HG02798 (cell line): ENCODE results near the gene STX18.
"Not testable (repeated sequence)": the region's sequence is repeated elsewhere in the genome, so short reads cannot be mapped to it uniquely, and the experiment has no call there.

Experiments
- ATAC-seq: cut with Tn5 transposase; IDR thresholded peaks from one replicate; pipeline ENCODE4 v1.9.1; 2021; ENCODE audit warnings: mild to moderate bottlenecking; ENCODE audit not compliant: unreplicated experiment, poor library complexity

The STX18 gene

GRCh38 chr4:4485806-4486205, 56.0 kb downstream of the STX18 start:
- no peak for ATAC-seq

GRCh38 chr4:4481399-4481994, 60.4 kb downstream of the STX18 start:
- ATAC-seq = no peak

- ATAC-seq = no peak
These were observed 61.0 kb downstream of the STX18 start for GRCh38 chr4:4480685-4481398.

DNA sequence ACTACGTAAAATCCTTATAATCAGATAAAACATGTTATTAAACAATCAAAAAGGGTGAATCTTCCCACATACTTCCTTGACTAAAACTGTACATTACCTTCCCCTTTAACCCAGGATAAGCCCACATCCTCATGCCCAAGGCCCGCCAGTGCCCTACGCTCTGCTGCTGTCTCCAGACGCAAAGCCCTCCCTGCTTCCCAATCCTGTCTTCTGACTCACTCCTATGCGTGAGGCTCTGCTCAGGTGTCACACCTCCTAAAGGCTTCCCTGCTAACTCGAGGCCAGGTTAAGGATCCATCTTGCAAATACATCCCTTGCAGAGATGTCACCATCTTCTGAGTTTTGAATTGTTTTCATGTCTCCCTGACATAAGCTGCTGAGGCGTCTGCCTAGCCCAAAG, 61.6 kb downstream of the STX18 start:
- no peak for ATAC-seq

- no peak for ATAC-seq
These were observed 62.5 kb downstream of the STX18 start for GRCh38 chr4:4479366-4479765.

DNA sequence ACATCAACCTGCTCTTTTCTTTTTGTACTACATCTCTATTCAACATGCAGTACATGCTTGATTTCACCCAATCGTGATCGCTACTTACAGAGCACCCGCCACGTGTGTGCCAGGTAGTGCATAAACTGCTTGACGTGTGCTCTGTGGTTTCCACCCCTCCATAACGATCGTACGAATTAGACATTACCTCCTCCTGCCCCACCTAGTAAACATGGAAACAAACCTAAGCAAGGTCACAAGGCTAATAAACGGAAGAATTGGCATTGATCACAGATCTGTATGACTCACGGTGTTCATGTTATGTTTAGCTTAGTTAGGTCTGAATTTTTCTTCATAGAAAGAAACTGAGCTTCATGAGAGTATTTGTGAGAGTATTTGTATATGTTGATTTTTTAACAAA, 64.1 kb downstream of the STX18 start:
- ATAC-seq = no peak

- no peak for ATAC-seq
These were observed 64.5 kb downstream of the STX18 start for GRCh38 chr4:4477391-4477790.

DNA sequence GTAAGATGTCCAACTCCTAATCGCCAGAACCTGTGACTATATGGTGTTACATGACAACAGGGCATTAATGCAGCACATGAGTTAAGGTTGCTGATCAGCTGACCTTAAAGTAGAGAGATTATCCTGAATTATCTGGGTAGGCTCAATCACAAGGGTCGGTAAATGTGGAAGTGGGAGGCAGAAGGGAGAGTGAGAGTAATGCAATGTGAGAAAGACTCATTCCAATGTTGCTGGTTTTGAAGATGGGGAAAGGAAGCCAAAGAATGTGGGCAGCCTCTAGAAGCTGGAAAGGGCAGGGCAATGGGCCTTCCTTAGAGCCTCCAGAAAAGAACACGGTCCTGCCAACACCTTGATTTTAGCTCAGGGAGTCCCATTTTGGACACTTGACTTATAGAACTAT, 67.4 kb downstream of the STX18 start:
- ATAC-seq = no peak

DNA sequence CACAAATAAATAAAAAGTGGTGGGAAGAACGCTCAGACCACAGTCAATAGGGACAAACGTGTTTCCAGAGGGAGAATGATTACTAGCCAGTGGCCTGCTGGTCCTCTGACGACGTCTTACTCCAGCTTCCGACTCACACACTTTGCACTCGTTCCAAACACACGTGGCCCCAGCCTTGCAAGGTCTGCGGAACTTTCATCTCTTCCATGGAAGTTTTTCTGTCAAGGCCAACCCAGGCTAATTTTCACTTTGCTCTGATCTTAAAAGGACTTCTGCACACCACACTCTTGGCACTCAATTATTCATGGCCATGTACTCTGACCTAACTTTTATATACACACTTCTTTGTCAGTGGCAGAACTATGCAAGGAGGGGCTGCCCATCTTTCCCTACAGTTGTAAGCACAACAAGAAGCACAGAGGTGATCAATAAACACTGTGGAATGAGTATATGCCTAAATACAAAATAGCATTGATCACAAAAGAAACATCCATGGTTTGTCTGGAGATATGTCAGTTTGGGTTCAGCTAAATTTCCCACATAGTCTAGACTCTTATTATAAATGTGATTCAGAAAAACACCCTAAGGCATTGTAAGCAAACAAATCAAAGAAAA, 69.4 kb downstream of the STX18 start:
- ATAC-seq = no peak

GRCh38 chr4:4471195-4471594, 70.7 kb downstream of the STX18 start:
- ATAC-seq = no peak

GRCh38 chr4:4470208-4470607, 71.6 kb downstream of the STX18 start:
- no peak for ATAC-seq

GRCh38 chr4:4465238-4465637, 76.6 kb downstream of the STX18 start:
- ATAC-seq = not testable (repeated sequence)

GRCh38 chr4:4462970-4463369, 78.9 kb downstream of the STX18 start:
- no peak for ATAC-seq

GRCh38 chr4:4461850-4462249, 80.0 kb downstream of the STX18 start:
- no peak for ATAC-seq

GRCh38 chr4:4461178-4461577, 80.7 kb downstream of the STX18 start:
- no peak for ATAC-seq

- ATAC-seq = no peak
These were observed 81.1 kb downstream of the STX18 start for GRCh38 chr4:4460759-4461158.

DNA sequence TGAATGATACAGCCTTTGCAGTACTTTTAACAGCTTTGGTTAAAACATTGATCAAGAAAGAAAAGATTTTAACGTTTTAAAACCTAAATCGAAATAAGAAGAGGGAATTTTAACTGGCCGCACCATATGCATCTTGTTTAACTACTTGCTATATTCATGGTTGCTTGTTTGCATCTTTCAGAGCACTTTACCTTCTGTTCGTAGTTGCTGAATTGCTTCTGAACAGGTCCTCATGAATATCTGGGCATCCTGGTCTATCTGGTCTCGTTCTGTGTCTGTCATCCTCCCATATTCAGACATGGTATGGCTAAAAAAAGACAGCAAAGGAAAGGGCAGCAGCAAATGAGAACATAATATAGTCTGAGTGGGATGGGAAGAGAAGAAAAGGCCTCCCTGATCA, 82.7 kb downstream of the STX18 start:
- ATAC-seq = no peak

DNA sequence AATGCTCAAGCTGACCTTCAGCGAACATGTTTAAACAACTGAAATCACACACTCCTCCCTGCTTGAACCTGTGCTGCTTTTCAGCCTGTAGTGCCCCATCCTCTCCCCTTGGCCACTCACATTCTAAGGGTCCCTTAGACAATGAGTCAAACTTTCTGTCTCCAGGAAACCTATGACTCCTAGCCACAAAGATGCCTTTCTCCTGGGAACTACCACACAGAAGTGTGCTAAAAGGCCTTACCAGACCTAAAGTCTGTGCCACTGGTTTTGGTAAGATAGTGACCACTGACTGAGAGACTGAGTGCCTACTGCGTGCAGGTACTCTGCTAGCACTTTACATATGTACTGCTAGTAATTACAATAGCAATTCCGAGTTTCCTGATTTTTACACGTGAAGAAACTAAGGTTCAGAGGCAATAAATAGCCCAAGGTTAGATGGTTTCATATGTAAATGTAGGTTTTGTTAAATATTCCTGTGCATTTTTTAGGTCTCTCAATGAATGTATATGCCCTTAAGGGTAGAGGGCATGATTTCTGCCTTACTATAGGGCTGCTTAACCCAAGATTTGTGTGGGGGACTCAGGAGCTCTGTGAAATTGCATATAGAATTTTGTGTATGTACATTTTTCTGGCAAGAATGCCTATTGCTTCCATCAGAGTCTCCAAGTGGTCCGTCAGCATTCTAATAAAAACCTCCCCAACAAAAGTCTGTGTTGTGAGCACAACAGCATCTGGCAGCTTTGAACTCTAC, 83.9 kb downstream of the STX18 start:
- no peak for ATAC-seq

DNA sequence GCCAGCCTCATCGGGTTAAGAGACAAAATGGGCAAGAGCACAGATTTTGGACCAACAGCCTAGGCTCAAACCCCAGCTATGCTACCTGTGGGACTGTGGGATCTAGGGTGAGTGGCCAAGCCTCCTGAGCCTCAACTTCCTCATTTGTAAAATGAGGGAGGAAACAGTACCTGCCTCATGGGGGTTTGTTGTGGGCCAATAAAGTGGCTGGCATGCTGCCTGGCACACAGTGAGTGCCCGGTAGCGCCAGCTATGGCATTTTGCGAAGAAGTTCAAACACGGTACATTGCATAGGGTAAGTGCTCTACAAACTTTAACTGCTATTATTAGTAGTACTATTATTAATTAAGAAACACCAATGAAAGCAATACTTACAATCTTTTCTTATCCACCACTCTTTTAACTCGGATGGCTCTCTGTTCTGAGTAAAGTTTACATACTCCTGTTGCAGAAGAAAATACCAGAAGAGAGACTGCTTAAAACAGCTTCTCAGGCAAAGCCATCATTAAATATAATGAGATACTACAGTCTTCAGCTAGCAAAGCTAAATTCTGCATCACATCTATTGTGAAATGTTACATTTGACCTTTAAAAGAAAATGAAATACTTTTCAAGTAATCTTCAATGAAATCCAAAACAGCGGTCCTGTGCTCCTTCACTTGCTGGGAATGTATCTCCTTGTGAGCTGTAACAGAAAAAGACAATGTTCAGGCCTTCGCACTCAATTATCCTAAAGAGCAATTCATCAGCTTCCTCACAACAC, 84.9 kb downstream of the STX18 start:
- ATAC-seq = no peak

- ATAC-seq = no peak
These were observed 85.5 kb downstream of the STX18 start for GRCh38 chr4:4456351-4456750.
